Activated CD8-positive, alpha-beta memory T cell treated with anti-CD3 and anti-CD28 coated beads for 4 hours (primary cell): ENCODE results near the gene NET1.

ENCODE experiments used
- DNase-seq, 2 donors: peaks; one replicate each; pipeline ENCODE4 v3.0.0-alpha.2; 2020; ENCODE audit warnings: low read depth in 2 of 2

NET1 gene

DNA sequence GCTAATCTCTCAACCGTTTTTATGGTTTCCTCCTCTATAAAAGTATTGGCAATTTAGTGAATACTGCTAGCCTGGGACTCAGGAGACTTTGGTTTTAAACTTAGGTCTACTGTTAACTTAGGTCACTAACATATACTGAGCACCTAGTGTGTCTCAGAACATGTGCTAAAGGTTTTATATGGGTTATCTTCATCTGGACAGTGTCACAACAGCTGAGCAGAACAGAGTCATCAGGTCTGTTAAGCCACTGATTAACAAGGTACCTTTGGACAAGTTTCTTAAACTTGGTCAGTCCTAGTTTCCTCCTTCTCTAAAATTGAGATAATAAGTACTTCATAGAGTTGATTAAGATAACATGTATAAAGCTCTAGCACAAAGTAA lies 30.6 kb downstream of the NET1 start:
- DNase-seq = no peak

- DNase-seq = no peak
Measured at GRCh38 chr10:5443429-5443828, 31.1 kb downstream of the NET1 start.

DNA sequence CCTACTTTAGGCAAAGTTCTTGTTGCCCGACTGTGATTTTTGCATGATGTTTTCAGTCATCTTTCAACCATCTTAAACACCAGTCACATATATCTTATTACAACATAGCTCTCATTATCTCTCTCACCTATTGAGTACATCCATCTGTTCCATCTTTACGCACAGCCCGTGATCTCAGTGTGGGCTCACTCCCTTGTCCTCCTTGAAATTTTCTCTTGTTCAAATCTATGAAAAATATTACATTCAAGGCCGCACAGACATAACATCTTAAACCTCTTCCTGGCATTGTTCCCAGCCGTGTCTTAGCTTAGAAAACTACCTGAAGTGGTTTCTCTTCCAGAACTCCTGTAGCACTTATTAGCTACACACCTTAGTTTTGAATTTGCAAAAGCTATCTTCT lies 32.6 kb downstream of the NET1 start:
- DNase-seq = no peak

DNA sequence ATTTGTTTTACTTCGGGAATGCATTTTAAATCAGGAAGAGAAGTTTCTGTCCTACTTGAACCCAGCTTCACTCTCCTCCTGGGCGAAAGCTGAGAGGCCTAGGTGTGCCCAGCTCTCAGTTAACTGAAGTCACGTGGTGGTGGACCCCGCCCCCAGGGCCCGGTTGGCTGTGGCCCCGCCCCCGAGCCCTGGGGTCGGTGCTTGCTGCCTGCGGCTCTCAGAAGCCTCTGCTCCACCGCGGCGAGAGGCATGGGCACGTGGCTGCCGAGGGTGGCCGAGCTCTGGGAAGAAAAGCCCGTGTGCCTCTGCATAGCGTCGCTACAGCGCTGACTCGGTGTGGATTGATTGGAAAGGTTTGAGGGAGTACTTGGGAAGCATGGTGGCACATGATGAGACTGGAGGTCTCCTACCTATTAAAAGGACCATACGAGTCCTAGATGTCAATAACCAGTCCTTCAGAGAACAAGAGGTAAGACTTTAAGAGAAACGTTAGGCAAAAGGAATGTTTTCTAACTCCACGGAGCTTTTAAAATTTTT lies 34.1 kb downstream of the NET1 start:
- peak; percentile 38 to 65 for DNase-seq

DNA sequence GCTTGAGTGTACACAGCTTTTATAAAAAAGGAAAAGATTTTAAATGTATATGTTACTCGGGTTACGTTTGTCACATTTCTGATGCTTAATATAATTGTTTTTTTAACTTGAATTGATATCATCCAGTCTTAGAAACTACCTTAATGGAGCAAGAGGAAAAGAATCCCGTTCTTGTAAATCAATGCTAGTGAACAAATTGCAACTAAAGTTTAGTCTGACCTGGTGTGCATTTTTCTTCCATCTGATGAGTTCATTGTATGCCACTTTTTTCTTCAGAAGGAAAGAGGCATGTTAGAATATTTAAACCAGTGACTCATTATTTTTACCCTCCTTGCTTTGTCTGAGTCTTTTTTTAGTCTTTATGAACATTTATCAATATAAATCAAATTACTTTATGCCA lies 34.7 kb downstream of the NET1 start:
- DNase-seq = no peak

DNA sequence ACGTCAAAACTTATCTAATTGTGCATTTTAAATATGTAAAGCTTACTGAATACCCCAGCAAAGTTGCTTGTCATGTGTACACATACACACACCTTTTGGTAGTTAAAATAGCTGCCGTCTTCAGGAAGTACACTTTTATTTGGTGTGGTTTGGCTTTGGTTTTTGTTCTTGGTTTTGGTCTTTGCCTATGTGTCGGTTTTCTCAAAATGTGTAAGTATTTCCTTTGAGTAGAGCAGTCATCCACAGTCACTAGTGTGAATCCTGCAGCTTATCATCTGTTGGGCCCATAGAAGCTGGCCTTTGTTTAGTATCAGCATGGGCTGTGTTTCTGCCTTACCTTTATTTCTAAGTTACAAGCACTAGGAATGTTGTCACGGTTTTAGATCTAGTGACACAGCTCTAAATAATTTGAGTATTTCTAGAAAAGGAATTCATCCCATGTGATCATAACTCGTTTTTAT lies 35.3 kb downstream of the NET1 start:
- DNase-seq = no peak

DNA sequence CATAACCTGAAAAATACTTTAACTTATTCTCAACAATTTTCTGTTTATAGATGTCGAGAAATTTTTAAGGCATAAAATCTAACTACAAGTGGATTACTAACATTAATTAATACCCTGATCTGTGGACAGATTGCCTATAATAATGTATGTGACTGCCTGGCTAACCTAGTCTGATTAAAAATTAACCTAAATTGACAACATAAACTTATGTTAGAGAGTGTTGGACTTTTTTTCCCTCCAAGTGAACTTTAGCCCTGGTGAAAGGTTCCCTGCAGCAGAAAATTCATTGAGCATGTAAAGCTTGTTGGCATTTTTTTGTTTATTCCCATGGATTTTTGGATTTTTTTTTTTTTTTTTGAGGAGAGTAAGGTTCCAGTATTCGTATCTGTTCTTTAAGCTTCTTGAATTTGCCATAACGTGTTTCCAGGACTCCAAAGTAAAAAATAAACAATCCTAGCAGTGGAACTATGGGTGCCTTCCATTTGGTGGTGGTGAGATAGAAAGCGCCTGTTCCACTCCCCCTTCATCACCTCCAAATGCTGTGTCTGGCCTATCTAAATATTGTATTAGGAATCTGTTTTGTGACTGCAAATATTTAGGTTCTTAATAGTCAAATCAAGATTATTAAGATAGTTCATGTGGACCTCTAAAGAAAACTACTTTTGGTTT lies 36.1 kb downstream of the NET1 start:
- DNase-seq = no peak

GRCh38 chr10:5449227-5449626 lies 36.9 kb downstream of the NET1 start:
- DNase-seq = no peak

- DNase-seq = no peak
Measured at GRCh38 chr10:5449823-5450222, 37.5 kb downstream of the NET1 start.

- no peak for DNase-seq
Measured at GRCh38 chr10:5450605-5451384, 38.4 kb downstream of the NET1 start.

GRCh38 chr10:5453749-5454489 lies 41.6 kb downstream of the NET1 start:
- no peak for DNase-seq

- DNase-seq = no peak
Measured at GRCh38 chr10:5456563-5456962, 44.2 kb downstream of the NET1 start.

GRCh38 chr10:5457741-5458140 lies 45.4 kb downstream of the NET1 start:
- DNase-seq = no peak

DNA sequence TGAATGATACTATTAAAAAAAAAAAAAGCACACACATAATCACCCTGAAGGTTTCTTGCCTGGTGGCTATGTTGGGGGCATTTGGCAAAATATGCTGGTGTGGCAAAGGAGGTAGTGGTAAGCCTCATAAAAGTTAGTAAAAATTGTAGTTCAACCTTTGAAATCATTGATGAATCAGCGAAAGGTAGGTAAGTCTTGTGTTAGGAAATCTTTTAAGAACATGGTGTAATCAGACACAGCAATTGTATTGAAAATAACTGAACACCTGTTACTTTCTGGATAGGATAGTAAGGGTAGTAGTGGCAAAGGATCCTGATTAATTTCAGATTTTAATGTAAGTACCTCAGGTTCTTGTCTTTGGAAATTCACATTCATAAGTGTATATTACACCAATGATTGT lies 46.1 kb downstream of the NET1 start:
- no peak for DNase-seq

- no peak for DNase-seq
Measured at GRCh38 chr10:5458949-5459747, 46.8 kb downstream of the NET1 start.

- no peak for DNase-seq
Measured at GRCh38 chr10:5460468-5461202, 48.3 kb downstream of the NET1 start.

DNA sequence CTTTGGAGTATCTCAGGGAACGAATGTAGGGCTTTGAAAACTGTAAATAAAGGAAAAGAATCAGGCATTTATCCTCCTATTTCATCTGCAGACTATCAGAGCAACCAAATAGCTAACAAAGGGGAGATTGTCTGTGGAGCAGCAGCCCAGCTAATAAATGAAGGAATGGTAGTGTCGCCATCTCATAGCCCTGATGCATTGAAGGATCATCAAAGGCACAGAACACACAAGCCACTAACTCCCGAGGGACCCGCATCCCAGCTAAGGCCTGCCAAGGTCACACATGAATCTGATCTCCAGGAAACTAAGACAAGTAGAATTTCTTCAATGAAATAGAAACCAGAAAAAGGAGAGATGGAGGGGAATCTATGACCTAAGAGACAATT lies 48.8 kb downstream of the NET1 start:
- no peak for DNase-seq

DNA sequence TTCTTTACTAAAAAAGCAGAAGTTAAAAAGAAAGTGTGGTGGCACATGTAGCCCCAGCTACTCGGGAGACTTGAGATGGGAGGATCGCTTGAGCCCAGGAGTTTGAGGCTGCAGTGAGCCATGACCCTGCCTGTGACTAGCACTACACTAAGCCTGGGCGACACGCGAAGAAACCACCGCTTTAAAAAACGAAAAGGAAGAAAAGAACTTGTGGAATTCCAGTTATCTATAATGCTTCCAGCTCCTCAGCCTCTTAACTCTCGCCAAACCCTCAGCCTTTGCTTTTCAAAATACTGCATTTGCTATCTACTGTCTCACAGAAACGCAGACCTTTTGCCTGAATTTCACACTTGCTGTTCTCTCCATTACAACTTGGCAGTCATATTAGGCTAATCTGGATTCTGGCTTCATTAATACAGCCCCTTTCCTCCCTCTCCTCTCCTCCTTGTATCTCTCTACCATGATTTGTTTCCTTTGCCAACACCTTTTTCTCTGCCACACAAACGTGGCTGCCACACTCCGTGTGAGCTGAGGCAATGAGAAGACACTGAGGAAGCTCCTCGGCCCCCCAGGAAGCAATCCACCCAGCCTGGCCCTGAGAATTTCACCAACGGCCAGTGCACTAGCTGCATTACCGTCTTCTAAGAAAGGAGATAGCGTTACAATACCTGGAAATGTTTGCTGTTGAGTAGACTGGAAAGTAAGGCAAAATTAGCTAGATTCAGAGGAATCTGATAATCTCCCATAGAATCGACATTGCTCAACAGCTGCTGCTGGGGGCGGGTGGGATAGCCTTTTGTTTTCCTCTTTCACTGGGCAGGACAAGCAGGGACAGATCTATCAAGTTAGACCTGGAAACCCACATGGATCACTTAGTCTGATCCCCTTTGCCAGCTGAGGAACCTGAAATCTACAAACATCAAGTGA lies 49.8 kb downstream of the NET1 start:
- no peak for DNase-seq

- DNase-seq = no peak
Measured at GRCh38 chr10:5462841-5463293, 50.5 kb downstream of the NET1 start.

GRCh38 chr10:5464546-5464945 lies 52.2 kb downstream of the NET1 start:
- no peak for DNase-seq
